ENCODE results near the gene ADAMTS3.

- TF ChIP-seq CTCF (IDR thresholded peaks at IDR 0.05 in 4 of 5, conservative IDR thresholded peaks at IDR 0.05 in 1 of 5) (no peak), POLR2A (IDR thresholded peaks at IDR 0.05) (no peak)
Measured at GRCh38 chr4:72383439-72383838, 185.6 kb downstream of the ADAMTS3 start.
